Astrocyte (in vitro differentiated cells and primary cell): ENCODE measurements around the gene ADAMTS13. TPM values are rescaled to one million over a fixed set of nuclear protein-coding genes. Genes with fewer than 3 reads are reported as not detected.
A peak's percentile ranks its signal among the peaks of the same experiment; 100 is the strongest.

ENCODE experiments used
- DNase-seq: peaks from one replicate; pipeline ENCODE4 v3.0.0-alpha.2; 2010; ENCODE audit warnings: low read depth
- FAIRE-seq: peaks from 2 replicates; lab custom pipeline; 2011; peaks lifted over from hg19 to GRCh38; lab: Jason Lieb, UNC
- H2AFZ ChIP-seq: 2 replicates; pipeline ENCODE4 v1.6.0; 2012; ENCODE audit warnings: low read depth, low read length, inconsistent platforms
- H3K27ac ChIP-seq: 2 replicates; pipeline ENCODE4 v1.5.1; 2011; ENCODE audit warnings: low read depth, low read length, inconsistent platforms
- H3K27me3 ChIP-seq: 2 replicates; pipeline ENCODE4 v1.6.0; 2011; ENCODE audit warnings: low read length, inconsistent platforms; ENCODE audit not compliant: insufficient read depth
- H3K36me3 ChIP-seq: 2 replicates; pipeline ENCODE4 v1.5.1; 2011; ENCODE audit warnings: low read length, inconsistent platforms; ENCODE audit not compliant: insufficient read depth
- H3K4me1 ChIP-seq: 2 replicates; pipeline ENCODE4 v1.5.1; 2011; ENCODE audit warnings: low read length, inconsistent platforms; ENCODE audit not compliant: insufficient read depth
- H3K4me2 ChIP-seq: 2 replicates; pipeline ENCODE4 v1.6.0; 2012; ENCODE audit warnings: low read length, inconsistent platforms
- H3K4me3 ChIP-seq: 2 replicates; pipeline ENCODE4 v1.5.1; 2011; ENCODE audit warnings: low read depth, mild to moderate bottlenecking, low read length, inconsistent platforms; ENCODE audit not compliant: insufficient read depth
- H3K79me2 ChIP-seq: 2 replicates; pipeline ENCODE4 v1.6.0; 2012; ENCODE audit warnings: mild to moderate bottlenecking, low read length, inconsistent platforms; ENCODE audit not compliant: insufficient read depth
- H3K9ac ChIP-seq: 2 replicates; pipeline ENCODE4 v1.6.0; 2012; ENCODE audit warnings: mild to moderate bottlenecking, low read length, inconsistent platforms
- H3K9me3 ChIP-seq: 2 replicates; pipeline ENCODE4 v1.5.1; 2012; ENCODE audit warnings: low read depth, mild to moderate bottlenecking, low read length, inconsistent platforms; ENCODE audit not compliant: insufficient read depth
- H4K20me1 ChIP-seq: 2 replicates; pipeline ENCODE4 v1.6.0; 2012; ENCODE audit warnings: low read length, inconsistent platforms; ENCODE audit not compliant: insufficient read depth
- H3K27ac Mint-ChIP-seq: one replicate; pipeline ENCODE4 v1.8.0; 2021; ENCODE audit warnings: mild to moderate bottlenecking, mixed read lengths; ENCODE audit not compliant: unreplicated experiment
- H3K27me3 Mint-ChIP-seq: one replicate; pipeline ENCODE4 v1.8.0; 2021; ENCODE audit warnings: low read depth, mixed read lengths; ENCODE audit not compliant: unreplicated experiment
- H3K36me3 Mint-ChIP-seq: one replicate; pipeline ENCODE4 v1.8.0; 2021; ENCODE audit warnings: low read depth, mixed read lengths; ENCODE audit not compliant: unreplicated experiment
- H3K4me1 Mint-ChIP-seq: one replicate; pipeline ENCODE4 v1.8.0; 2021; ENCODE audit warnings: low read depth, mixed read lengths; ENCODE audit not compliant: unreplicated experiment
- H3K4me3 Mint-ChIP-seq: one replicate; pipeline ENCODE4 v1.8.0; 2021; ENCODE audit warnings: mild to moderate bottlenecking, moderate library complexity, mixed read lengths; ENCODE audit not compliant: unreplicated experiment
- H3K9me3 Mint-ChIP-seq: one replicate; pipeline ENCODE4 v1.8.0; 2021; ENCODE audit warnings: mild to moderate bottlenecking, mixed read lengths; ENCODE audit not compliant: unreplicated experiment
- EZH2 ChIP-seq: IDR thresholded peaks from 2 replicates; pipeline ENCODE4 v1.6.1; 2012; ENCODE audit warnings: mild to moderate bottlenecking, low read length, inconsistent platforms; ENCODE audit not compliant: insufficient read depth
- total RNA-seq: library from RNA; stranded (reverse); gene quantifications from 2 replicates; pipeline ENCODE4 v1.2.1, GENCODE V29; 2021
- TF ChIP-seq, protein P1 (sequence below): IDR thresholded peaks from 2 replicates; pipeline ENCODE4 v1.5.1; 2011; ENCODE audit warnings: low read depth, mild to moderate bottlenecking, inconsistent platforms, low read length, moderate library complexity; ENCODE audit not compliant: insufficient read depth

ADAMTS13 gene
- total RNA-seq, 1 donor from 2014 or later: 5.6 TPM

DNA sequence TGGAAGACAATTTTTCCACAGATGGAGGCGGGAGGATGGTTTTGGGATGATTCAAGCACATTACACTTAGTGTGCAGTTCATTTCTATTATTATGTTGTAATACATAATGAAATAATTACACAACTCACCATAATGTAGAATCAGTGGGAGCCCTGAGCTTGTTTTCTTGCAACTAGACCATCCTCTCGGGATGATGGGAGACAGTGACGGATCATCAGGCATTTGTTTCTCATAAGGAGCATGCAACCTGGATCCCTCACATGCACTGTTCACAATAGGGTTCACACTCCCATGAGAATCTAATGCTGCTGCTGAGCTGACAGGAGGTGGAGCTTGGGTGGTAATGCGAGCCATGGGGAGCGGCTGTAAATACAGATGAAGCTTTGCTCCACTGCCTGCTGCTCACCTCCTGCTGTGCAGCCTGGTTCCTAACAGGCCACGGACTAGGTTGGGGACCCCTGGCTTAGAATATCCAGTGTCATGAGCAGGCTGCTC, 44.4 kb upstream of the ADAMTS13 start:
- peaks cover 1% of the 10 kb centered on the region for H3K9me3 Mint-ChIP-seq
- peaks cover 11% of the 10 kb centered on the region for H3K4me1 ChIP-seq
- DNase-seq (no peak), FAIRE-seq (no peak)
- peaks cover 31% of the 10 kb centered on the region for H3K79me2 ChIP-seq
- no peak for TF ChIP-seq EZH2
- TF ChIP-seq, protein P1, sequence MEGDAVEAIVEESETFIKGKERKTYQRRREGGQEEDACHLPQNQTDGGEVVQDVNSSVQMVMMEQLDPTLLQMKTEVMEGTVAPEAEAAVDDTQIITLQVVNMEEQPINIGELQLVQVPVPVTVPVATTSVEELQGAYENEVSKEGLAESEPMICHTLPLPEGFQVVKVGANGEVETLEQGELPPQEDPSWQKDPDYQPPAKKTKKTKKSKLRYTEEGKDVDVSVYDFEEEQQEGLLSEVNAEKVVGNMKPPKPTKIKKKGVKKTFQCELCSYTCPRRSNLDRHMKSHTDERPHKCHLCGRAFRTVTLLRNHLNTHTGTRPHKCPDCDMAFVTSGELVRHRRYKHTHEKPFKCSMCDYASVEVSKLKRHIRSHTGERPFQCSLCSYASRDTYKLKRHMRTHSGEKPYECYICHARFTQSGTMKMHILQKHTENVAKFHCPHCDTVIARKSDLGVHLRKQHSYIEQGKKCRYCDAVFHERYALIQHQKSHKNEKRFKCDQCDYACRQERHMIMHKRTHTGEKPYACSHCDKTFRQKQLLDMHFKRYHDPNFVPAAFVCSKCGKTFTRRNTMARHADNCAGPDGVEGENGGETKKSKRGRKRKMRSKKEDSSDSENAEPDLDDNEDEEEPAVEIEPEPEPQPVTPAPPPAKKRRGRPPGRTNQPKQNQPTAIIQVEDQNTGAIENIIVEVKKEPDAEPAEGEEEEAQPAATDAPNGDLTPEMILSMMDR: no peak
- no peak overlapping the region for H3K27ac ChIP-seq
- H3K27me3 Mint-ChIP-seq: no peaks in the 10 kb centered on the region
- H4K20me1 ChIP-seq: peaks cover 26% of the 10 kb centered on the region
- H3K4me2 ChIP-seq: no peak overlapping the region
- H3K27me3 ChIP-seq: no peaks in the 10 kb centered on the region
- H3K4me1 Mint-ChIP-seq: peaks cover 8% of the 10 kb centered on the region
- no peak overlapping the region for H3K4me3 ChIP-seq
- H3K4me3 Mint-ChIP-seq: peak overlapping the region; percentile 76
- no peak overlapping the region for H3K27ac Mint-ChIP-seq
- H3K9ac ChIP-seq: no peak overlapping the region
- H3K9me3 ChIP-seq: no peaks in the 10 kb centered on the region
- H2AFZ ChIP-seq: no peak overlapping the region
- peaks cover 1% of the 10 kb centered on the region for H3K36me3 Mint-ChIP-seq
- H3K36me3 ChIP-seq: peaks cover 4% of the 10 kb centered on the region

DNA sequence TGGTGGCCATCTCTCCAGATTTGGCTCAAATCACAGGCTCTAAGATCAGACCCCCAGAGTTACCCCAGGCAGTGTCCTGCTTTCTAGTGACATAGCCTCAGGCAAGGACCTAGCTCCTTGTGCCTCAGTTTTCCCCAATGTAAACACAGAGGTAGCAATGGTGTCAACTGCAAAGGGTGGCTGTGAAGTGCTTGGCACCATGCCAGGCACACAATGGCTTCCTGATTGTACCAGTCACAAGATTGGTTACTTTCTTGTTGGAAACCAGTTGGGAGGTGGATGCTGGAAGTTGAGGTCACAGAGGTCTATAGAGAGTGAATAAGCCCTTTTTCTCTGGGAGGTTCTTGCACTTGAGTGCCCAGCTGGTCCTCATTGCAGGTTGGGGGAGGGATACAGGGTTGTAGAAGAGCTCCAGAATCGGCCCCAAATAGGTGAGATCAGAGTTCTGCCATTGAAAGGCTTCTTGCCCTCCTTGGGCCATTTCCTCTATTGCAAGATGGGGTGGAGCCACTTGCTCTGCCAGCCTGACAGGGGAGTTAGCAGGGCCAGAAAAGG, 43.7 kb upstream of the ADAMTS13 start:
- no peak for TF ChIP-seq EZH2
- TF ChIP-seq, protein P1: no peak
- Histone ChIP-seq H3K4me2 (no peak overlapping the region), H4K20me1 (peaks cover 19% of the 10 kb centered on the region), H3K9ac (no peak overlapping the region), H2AFZ (no peak overlapping the region), H3K79me2 (peaks cover 24% of the 10 kb centered on the region), H3K27ac (no peak overlapping the region), H3K36me3 (no peaks in the 10 kb centered on the region), H3K4me3 (no peak overlapping the region), H3K27me3 (no peaks in the 10 kb centered on the region), H3K9me3 (peaks cover 5% of the 10 kb centered on the region), H3K4me1 (peaks cover 10% of the 10 kb centered on the region)
- no peak for DNase-seq
- no peak for FAIRE-seq
- H3K9me3 Mint-ChIP-seq: peaks cover 1% of the 10 kb centered on the region
- H3K4me3 Mint-ChIP-seq: peak overlapping the region; percentile 37
- no peak overlapping the region for H3K27ac Mint-ChIP-seq
- H3K36me3 Mint-ChIP-seq: no peaks in the 10 kb centered on the region
- peaks cover 5% of the 10 kb centered on the region for H3K4me1 Mint-ChIP-seq
- H3K27me3 Mint-ChIP-seq: no peaks in the 10 kb centered on the region
